ENCODE data around the gene WASF3.

Gene WASF3

DNA sequence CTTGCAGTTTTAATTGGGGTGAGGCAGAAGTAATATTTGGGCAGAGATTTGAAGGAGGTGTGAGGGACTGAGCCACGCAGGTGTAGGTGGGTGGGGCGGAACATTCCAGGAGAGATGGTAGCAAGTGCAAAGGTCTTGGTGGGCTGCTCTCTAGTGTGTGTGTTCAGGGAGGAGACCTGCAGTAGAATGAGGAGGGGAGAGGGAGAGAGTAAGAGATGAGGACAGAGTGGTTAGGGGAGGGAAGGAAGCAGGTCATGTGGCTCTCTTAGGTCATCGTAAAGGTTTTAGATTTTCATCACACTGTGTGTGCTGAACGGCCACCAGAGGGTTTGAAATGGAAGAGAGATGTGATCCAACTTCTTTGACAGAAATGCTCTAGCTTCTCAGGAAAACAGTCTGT is 33.5 kb downstream of the WASF3 start:
- TF ChIP-seq CEBPB (IDR thresholded peaks at IDR 0.05) (no peak), ZBTB7A (IDR thresholded peaks at IDR 0.05; ENCODE audit: low read depth) (no peak), TEAD4 (IDR thresholded peaks at IDR 0.05) (no peak), CREB1 (IDR thresholded peaks at IDR 0.05; ENCODE audit: low read depth) (no peak), EP300 (IDR thresholded peaks at IDR 0.05; ENCODE audit: borderline replicate concordance) (no peak), NFIC (IDR thresholded peaks at IDR 0.05) (no peak), RAD21 (IDR thresholded peaks at IDR 0.05; ENCODE audit: low read depth) (no peak), EGR1 (IDR thresholded peaks at IDR 0.05) (no peak), FOXM1 (IDR thresholded peaks at IDR 0.05; ENCODE audit: borderline replicate concordance, low read depth) (no peak), TAF1 (IDR thresholded peaks at IDR 0.05; ENCODE audit: low read depth) (no peak), TCF12 (IDR thresholded peaks at IDR 0.05; ENCODE audit: low read depth) (no peak)
- TF ChIP-seq, protein P1, sequence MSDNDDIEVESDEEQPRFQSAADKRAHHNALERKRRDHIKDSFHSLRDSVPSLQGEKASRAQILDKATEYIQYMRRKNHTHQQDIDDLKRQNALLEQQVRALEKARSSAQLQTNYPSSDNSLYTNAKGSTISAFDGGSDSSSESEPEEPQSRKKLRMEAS (IDR thresholded peaks at IDR 0.05), result no peak
- TF ChIP-seq, protein P2, sequence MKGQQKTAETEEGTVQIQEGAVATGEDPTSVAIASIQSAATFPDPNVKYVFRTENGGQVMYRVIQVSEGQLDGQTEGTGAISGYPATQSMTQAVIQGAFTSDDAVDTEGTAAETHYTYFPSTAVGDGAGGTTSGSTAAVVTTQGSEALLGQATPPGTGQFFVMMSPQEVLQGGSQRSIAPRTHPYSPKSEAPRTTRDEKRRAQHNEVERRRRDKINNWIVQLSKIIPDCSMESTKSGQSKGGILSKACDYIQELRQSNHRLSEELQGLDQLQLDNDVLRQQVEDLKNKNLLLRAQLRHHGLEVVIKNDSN (IDR thresholded peaks at IDR 0.05), result no peak
- TF ChIP-seq, protein P3, sequence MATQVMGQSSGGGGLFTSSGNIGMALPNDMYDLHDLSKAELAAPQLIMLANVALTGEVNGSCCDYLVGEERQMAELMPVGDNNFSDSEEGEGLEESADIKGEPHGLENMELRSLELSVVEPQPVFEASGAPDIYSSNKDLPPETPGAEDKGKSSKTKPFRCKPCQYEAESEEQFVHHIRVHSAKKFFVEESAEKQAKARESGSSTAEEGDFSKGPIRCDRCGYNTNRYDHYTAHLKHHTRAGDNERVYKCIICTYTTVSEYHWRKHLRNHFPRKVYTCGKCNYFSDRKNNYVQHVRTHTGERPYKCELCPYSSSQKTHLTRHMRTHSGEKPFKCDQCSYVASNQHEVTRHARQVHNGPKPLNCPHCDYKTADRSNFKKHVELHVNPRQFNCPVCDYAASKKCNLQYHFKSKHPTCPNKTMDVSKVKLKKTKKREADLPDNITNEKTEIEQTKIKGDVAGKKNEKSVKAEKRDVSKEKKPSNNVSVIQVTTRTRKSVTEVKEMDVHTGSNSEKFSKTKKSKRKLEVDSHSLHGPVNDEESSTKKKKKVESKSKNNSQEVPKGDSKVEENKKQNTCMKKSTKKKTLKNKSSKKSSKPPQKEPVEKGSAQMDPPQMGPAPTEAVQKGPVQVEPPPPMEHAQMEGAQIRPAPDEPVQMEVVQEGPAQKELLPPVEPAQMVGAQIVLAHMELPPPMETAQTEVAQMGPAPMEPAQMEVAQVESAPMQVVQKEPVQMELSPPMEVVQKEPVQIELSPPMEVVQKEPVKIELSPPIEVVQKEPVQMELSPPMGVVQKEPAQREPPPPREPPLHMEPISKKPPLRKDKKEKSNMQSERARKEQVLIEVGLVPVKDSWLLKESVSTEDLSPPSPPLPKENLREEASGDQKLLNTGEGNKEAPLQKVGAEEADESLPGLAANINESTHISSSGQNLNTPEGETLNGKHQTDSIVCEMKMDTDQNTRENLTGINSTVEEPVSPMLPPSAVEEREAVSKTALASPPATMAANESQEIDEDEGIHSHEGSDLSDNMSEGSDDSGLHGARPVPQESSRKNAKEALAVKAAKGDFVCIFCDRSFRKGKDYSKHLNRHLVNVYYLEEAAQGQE (IDR thresholded peaks at IDR 0.05; ENCODE audit: low read depth), result no peak

DNA sequence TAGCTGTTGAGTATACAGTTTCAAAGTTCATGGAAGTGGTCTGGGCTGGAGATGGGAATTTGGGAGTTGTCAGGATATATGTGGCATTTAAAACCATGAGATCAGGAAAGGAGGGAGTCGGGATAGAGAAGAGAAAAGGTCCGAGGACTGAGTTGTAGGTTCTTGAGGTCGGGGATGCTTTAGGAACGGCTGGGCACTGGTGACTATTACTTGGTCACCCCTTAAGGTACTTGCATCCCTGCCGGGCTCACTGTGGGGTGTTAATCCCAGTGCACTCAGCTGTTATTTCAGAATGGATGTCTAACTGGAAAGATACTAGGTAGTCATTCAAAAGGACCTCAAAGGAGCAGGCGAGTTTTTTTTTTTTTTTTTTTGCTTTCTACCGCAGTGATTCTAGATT is 34.2 kb downstream of the WASF3 start:
- TF ChIP-seq EGR1 (IDR thresholded peaks at IDR 0.05), result no peak
- no peak for TF ChIP-seq EP300 (IDR thresholded peaks at IDR 0.05; ENCODE audit: borderline replicate concordance)
- TF ChIP-seq, protein P2 (IDR thresholded peaks at IDR 0.05), result no peak
- TF ChIP-seq NFIC (IDR thresholded peaks at IDR 0.05), result no peak
- no peak for TF ChIP-seq CREB1 (IDR thresholded peaks at IDR 0.05; ENCODE audit: low read depth)

DNA sequence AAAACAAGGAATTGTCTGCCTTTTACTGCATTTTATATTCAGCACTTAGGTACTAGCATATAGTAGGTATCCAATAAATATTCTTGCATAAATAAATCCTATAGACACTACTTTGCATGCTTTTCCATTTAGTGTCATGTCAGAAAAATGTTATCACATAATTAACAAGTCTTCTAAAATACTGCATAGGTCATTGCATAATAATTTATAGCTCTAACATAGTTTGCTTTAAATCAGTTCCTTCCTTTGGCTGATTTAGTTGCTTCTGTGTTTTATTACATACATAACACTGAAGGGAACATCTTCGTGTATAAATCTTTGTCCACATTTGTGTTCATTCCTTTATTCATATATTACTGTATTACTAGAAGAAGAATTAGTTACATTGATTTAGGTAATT is 36.2 kb downstream of the WASF3 start:
- TF ChIP-seq FOXM1 (IDR thresholded peaks at IDR 0.05; ENCODE audit: borderline replicate concordance, low read depth) (no peak), TCF12 (IDR thresholded peaks at IDR 0.05; ENCODE audit: low read depth) (no peak), EGR1 (IDR thresholded peaks at IDR 0.05) (no peak), ZBTB7A (IDR thresholded peaks at IDR 0.05; ENCODE audit: low read depth) (no peak), TEAD4 (IDR thresholded peaks at IDR 0.05) (no peak), NFIC (IDR thresholded peaks at IDR 0.05) (no peak), YY1 (IDR thresholded peaks at IDR 0.05; ENCODE audit: low read depth) (no peak), TAF1 (IDR thresholded peaks at IDR 0.05; ENCODE audit: low read depth) (no peak), EP300 (IDR thresholded peaks at IDR 0.05; ENCODE audit: borderline replicate concordance) (no peak), CEBPB (IDR thresholded peaks at IDR 0.05) (no peak), CREB1 (IDR thresholded peaks at IDR 0.05; ENCODE audit: low read depth) (no peak), RAD21 (IDR thresholded peaks at IDR 0.05; ENCODE audit: low read depth) (no peak)
- TF ChIP-seq, protein P3 (IDR thresholded peaks at IDR 0.05; ENCODE audit: low read depth), result no peak
- TF ChIP-seq, protein P2 (IDR thresholded peaks at IDR 0.05), result no peak
- TF ChIP-seq, protein P1 (IDR thresholded peaks at IDR 0.05), result no peak

DNA sequence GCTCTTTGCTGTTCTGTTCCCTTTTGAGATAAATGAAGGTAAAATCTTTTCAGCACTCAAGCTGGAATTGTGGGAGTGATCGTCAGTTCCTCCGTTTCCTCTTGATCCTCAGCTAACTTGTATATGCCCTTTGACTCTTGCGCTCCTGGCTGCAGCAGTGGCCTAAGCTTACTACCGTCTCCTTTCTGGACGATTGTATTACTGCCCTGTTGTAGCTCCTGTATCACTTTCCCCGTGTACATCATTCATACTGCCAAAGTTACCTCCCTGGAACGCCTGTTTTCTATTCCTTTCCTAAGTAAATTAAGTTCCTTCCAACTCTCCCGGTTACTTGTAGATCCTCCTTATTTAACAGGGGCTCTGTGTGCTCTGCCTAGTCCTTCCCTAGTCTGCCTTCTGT is 36.9 kb downstream of the WASF3 start:
- TF ChIP-seq, protein P2 (IDR thresholded peaks at IDR 0.05), result no peak
- TF ChIP-seq YY1 (IDR thresholded peaks at IDR 0.05; ENCODE audit: low read depth), result no peak

DNA sequence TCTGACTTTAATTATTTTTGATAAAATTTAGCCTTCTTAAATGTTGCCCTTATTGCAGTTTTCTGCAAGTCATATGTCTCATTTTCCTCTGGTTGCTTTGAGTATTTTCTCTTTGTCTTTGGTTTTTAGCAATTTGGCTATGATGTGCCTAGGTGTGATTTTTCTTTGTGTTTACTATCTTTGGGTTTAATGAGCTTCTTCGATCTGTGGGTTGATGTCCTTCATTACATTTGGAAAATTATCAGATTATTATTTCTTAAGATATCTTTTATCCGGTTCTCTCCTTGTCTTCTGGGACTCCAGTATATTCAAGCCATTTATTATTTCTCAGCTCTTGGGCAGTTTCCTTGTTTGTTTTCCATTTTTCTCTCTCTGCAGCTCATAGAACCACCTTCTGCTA is 39.0 kb downstream of the WASF3 start:
- TF ChIP-seq CEBPB (IDR thresholded peaks at IDR 0.05), result no peak
- TF ChIP-seq FOXM1 (IDR thresholded peaks at IDR 0.05; ENCODE audit: borderline replicate concordance, low read depth), result no peak
- no peak for TF ChIP-seq TEAD4 (IDR thresholded peaks at IDR 0.05)
- no peak for TF ChIP-seq RAD21 (IDR thresholded peaks at IDR 0.05; ENCODE audit: low read depth)
- TF ChIP-seq EP300 (IDR thresholded peaks at IDR 0.05; ENCODE audit: borderline replicate concordance), result no peak
- TF ChIP-seq EGR1 (IDR thresholded peaks at IDR 0.05), result no peak
- TF ChIP-seq NFIC (IDR thresholded peaks at IDR 0.05), result no peak
- no peak for TF ChIP-seq TCF12 (IDR thresholded peaks at IDR 0.05; ENCODE audit: low read depth)
- TF ChIP-seq, protein P2 (IDR thresholded peaks at IDR 0.05), result no peak
- TF ChIP-seq ZBTB7A (IDR thresholded peaks at IDR 0.05; ENCODE audit: low read depth), result no peak
- no peak for TF ChIP-seq CREB1 (IDR thresholded peaks at IDR 0.05; ENCODE audit: low read depth)
- TF ChIP-seq, protein P3 (IDR thresholded peaks at IDR 0.05; ENCODE audit: low read depth), result no peak
- TF ChIP-seq YY1 (IDR thresholded peaks at IDR 0.05; ENCODE audit: low read depth), result no peak
- TF ChIP-seq, protein P1 (IDR thresholded peaks at IDR 0.05), result no peak
- no peak for TF ChIP-seq TAF1 (IDR thresholded peaks at IDR 0.05; ENCODE audit: low read depth)

All from Ishikawa (cell line).